ENCODE measurements around the gene TSC22D1. TPM values are rescaled to one million over a fixed set of nuclear protein-coding genes. Genes with fewer than 3 reads are reported as not detected.

TSC22D1 gene
- total RNA-seq, 2 donors from 2014 or later: 95.9 to 107 TPM

GRCh38 chr13:44399074-44399473 lies 177.1 kb downstream of the TSC22D1 start:
- Mint-ChIP-seq H3K27ac (no peak overlapping the region), H3K36me3 (ENCODE audit: low read depth) (no peaks in the 10 kb centered on the region), H3K9me3 (no peaks in the 10 kb centered on the region), H3K4me1 (peaks cover 74% of the 10 kb centered on the region), H3K27me3 (ENCODE audit: insufficient read depth) (peaks cover 13% of the 10 kb centered on the region), H3K4me3 (no peak overlapping the region)
- Histone ChIP-seq H3K27me3 (ENCODE audit: control insufficient read depth, insufficient read depth, low read length, poor library complexity, severe bottlenecking) (peaks cover 9% of the 10 kb centered on the region), H3K4me3 (ENCODE audit: low read length) (no peak overlapping the region), H3K36me3 (ENCODE audit: control insufficient read depth, insufficient read depth, low read length) (no peaks in the 10 kb centered on the region), H3K9me3 (ENCODE audit: control insufficient read depth, low read length) (no peaks in the 10 kb centered on the region), H3K27ac (ENCODE audit: low read depth, low read length) (no peak overlapping the region), H3K9ac (ENCODE audit: extremely low read depth, low read length, poor library complexity, severe bottlenecking) (no peak overlapping the region), H3K4me1 (ENCODE audit: control insufficient read depth, insufficient read depth, low read length) (peaks cover 31% of the 10 kb centered on the region)
- DNase-seq: no peak
- TF ChIP-seq CTCF (conservative IDR thresholded peaks at IDR 0.05): no peak
- WGBS, 2 experiments (ENCODE audit: insufficient coverage in 1 of 2, insufficient read length in 1 of 2): 90 to 100% methylated on average over 3 of the region's 3 CpGs

- Mint-ChIP-seq H3K4me1 (peaks cover 70% of the 10 kb centered on the region), H3K27me3 (ENCODE audit: insufficient read depth) (peaks cover 13% of the 10 kb centered on the region), H3K36me3 (ENCODE audit: low read depth) (no peaks in the 10 kb centered on the region), H3K4me3 (no peak overlapping the region), H3K9me3 (no peaks in the 10 kb centered on the region), H3K27ac (no peak overlapping the region)
- Histone ChIP-seq H3K4me1 (ENCODE audit: control insufficient read depth, insufficient read depth, low read length) (peaks cover 27% of the 10 kb centered on the region), H3K9me3 (ENCODE audit: control insufficient read depth, low read length) (no peaks in the 10 kb centered on the region), H3K27me3 (ENCODE audit: control insufficient read depth, insufficient read depth, low read length, poor library complexity, severe bottlenecking) (peaks cover 9% of the 10 kb centered on the region), H3K27ac (ENCODE audit: low read depth, low read length) (no peak overlapping the region), H3K9ac (ENCODE audit: extremely low read depth, low read length, poor library complexity, severe bottlenecking) (no peak overlapping the region), H3K36me3 (ENCODE audit: control insufficient read depth, insufficient read depth, low read length) (no peaks in the 10 kb centered on the region), H3K4me3 (ENCODE audit: low read length) (no peak overlapping the region)
- no peak for TF ChIP-seq CTCF (conservative IDR thresholded peaks at IDR 0.05)
- no peak for DNase-seq
- WGBS, 2 experiments (ENCODE audit: insufficient coverage in 1 of 2, insufficient read length in 1 of 2): 93 to 100% methylated on average over 2 to 3 of the region's 3 CpGs
Observed at GRCh38 chr13:44398606-44399005, 177.5 kb downstream of the TSC22D1 start.

- H3K9me3 ChIP-seq (ENCODE audit: control insufficient read depth, low read length): no peaks in the 10 kb centered on the region
- peaks cover 21% of the 10 kb centered on the region for H3K4me1 ChIP-seq (ENCODE audit: control insufficient read depth, insufficient read depth, low read length)
- Mint-ChIP-seq H3K4me1 (peaks cover 68% of the 10 kb centered on the region), H3K4me3 (no peak overlapping the region), H3K27ac (peak overlapping the region; percentile 86), H3K36me3 (ENCODE audit: low read depth) (no peaks in the 10 kb centered on the region), H3K27me3 (ENCODE audit: insufficient read depth) (peaks cover 13% of the 10 kb centered on the region), H3K9me3 (no peaks in the 10 kb centered on the region)
- no peak overlapping the region for H3K9ac ChIP-seq (ENCODE audit: extremely low read depth, low read length, poor library complexity, severe bottlenecking)
- no peak for TF ChIP-seq CTCF (conservative IDR thresholded peaks at IDR 0.05)
- DNase-seq: no peak
- H3K27ac ChIP-seq (ENCODE audit: low read depth, low read length): no peak overlapping the region
- H3K27me3 ChIP-seq (ENCODE audit: control insufficient read depth, insufficient read depth, low read length, poor library complexity, severe bottlenecking): peaks cover 9% of the 10 kb centered on the region
- WGBS, 2 experiments (ENCODE audit: insufficient coverage in 1 of 2, insufficient read length in 1 of 2): 97 to 100% methylated on average over 2 to 3 of the region's 3 CpGs
- no peak overlapping the region for H3K4me3 ChIP-seq (ENCODE audit: low read length)
- H3K36me3 ChIP-seq (ENCODE audit: control insufficient read depth, insufficient read depth, low read length): no peaks in the 10 kb centered on the region
Observed at GRCh38 chr13:44397766-44398223, 178.3 kb downstream of the TSC22D1 start.
